H9 (cell line): ENCODE measurements around the gene NOTUM. TPM values are rescaled to one million over a fixed set of nuclear protein-coding genes. Genes with fewer than 3 reads are reported as not detected.

Experiments used
- DNase-seq: peaks from one replicate; pipeline ENCODE4 v3.0.0-alpha.2; 2017
- H2AFZ ChIP-seq: one replicate; pipeline ENCODE4 v1.6.1; 2013; ENCODE audit warnings: mild to moderate bottlenecking, low read length, control low read depth, moderate library complexity
- H2AK5ac ChIP-seq: 2 replicates; pipeline ENCODE4 v1.6.1; 2013; ENCODE audit warnings: low read length, control low read depth, mixed read lengths; ENCODE audit not compliant: insufficient read length
- H2BK120ac ChIP-seq: one replicate; pipeline ENCODE4 v1.6.1; 2013; ENCODE audit warnings: low read depth, mild to moderate bottlenecking, low read length, control low read depth, inconsistent platforms; ENCODE audit not compliant: poor library complexity, severe bottlenecking
- H2BK12ac ChIP-seq: 2 replicates; pipeline ENCODE4 v1.6.1; 2013; ENCODE audit warnings: low read length, control low read depth, mixed read lengths, low read depth; ENCODE audit not compliant: insufficient read length
- H2BK15ac ChIP-seq: 2 replicates; pipeline ENCODE4 v1.6.1; 2013; ENCODE audit warnings: low read depth, low read length, control low read depth
- H2BK20ac ChIP-seq: one replicate; pipeline ENCODE4 v1.6.1; 2013; ENCODE audit warnings: low read depth, mild to moderate bottlenecking, low read length, control low read depth, inconsistent platforms; ENCODE audit not compliant: poor library complexity, severe bottlenecking
- H2BK5ac ChIP-seq: 2 replicates; pipeline ENCODE4 v1.6.1; 2013; ENCODE audit warnings: low read length, control low read depth, mixed read lengths; ENCODE audit not compliant: insufficient read length
- H3K14ac ChIP-seq: 2 replicates; pipeline ENCODE4 v1.6.1; 2013; ENCODE audit warnings: low read length, control low read depth; ENCODE audit not compliant: insufficient read depth
- H3K18ac ChIP-seq: 2 replicates; pipeline ENCODE4 v1.6.1; 2013; ENCODE audit warnings: low read depth, mild to moderate bottlenecking, mixed read lengths, low read length, control low read depth; ENCODE audit not compliant: insufficient read length
- H3K23ac ChIP-seq: 2 replicates; pipeline ENCODE4 v1.6.1; 2013; ENCODE audit warnings: low read length, control low read depth, mixed read lengths, low read depth; ENCODE audit not compliant: insufficient read length
- H3K23me2 ChIP-seq: 2 replicates; pipeline ENCODE4 v1.6.1; 2013; ENCODE audit warnings: low read depth, mild to moderate bottlenecking, mixed read lengths, low read length, control low read depth; ENCODE audit not compliant: insufficient read length, poor library complexity, severe bottlenecking
- H3K27ac ChIP-seq: 2 replicates; pipeline ENCODE4 v1.5.1; 2013; ENCODE audit warnings: low read length, control low read depth, mixed read lengths, low read depth; ENCODE audit not compliant: insufficient read length
- H3K27me3 ChIP-seq: 2 replicates; pipeline ENCODE4 v1.6.1; 2013; ENCODE audit warnings: low read length, control low read depth, inconsistent platforms; ENCODE audit not compliant: insufficient read depth
- H3K4ac ChIP-seq: 2 replicates; pipeline ENCODE4 v1.6.1; 2013; ENCODE audit warnings: low read depth, mild to moderate bottlenecking, control low read depth, inconsistent platforms, low read length, moderate library complexity
- H3K4me1 ChIP-seq: 2 replicates; pipeline ENCODE4 v1.6.1; 2013; ENCODE audit warnings: low read length, control low read depth, inconsistent platforms; ENCODE audit not compliant: insufficient read depth
- H3K4me2 ChIP-seq: 2 replicates; pipeline ENCODE4 v1.6.1; 2013; ENCODE audit warnings: low read length, control low read depth, mixed read lengths; ENCODE audit not compliant: insufficient read length, insufficient read depth
- H3K56ac ChIP-seq: 2 replicates; pipeline ENCODE4 v1.6.1; 2013; ENCODE audit warnings: low read depth, mild to moderate bottlenecking, mixed read lengths, low read length, control low read depth; ENCODE audit not compliant: insufficient read length
- H3K79me1 ChIP-seq: 2 replicates; pipeline ENCODE4 v1.6.1; 2013; ENCODE audit warnings: low read depth, mild to moderate bottlenecking, moderate library complexity, low read length, control low read depth, inconsistent platforms; ENCODE audit not compliant: insufficient read depth, poor library complexity, severe bottlenecking
- H3K79me2 ChIP-seq: 2 replicates; pipeline ENCODE4 v1.6.1; 2013; ENCODE audit warnings: low read length, control low read depth, inconsistent platforms; ENCODE audit not compliant: insufficient read depth
- H3K9ac ChIP-seq: 2 replicates; pipeline ENCODE4 v1.6.1; 2013; ENCODE audit warnings: low read length, control low read depth, mixed read lengths; ENCODE audit not compliant: insufficient read length; ENCODE audit errors: extremely low read depth
- H3K9me3 ChIP-seq: one replicate; pipeline ENCODE4 v1.6.1; 2013; ENCODE audit warnings: low read depth, low read length, inconsistent platforms; ENCODE audit not compliant: control insufficient read depth
- H3T11ph ChIP-seq: one replicate; pipeline ENCODE4 v1.6.1; 2013; ENCODE audit warnings: mild to moderate bottlenecking, low read length, control low read depth, inconsistent platforms
- H4K20me1 ChIP-seq: one replicate; pipeline ENCODE4 v1.6.1; 2013; ENCODE audit not compliant: control insufficient read depth, insufficient read length, insufficient read depth
- H4K5ac ChIP-seq: 2 replicates; pipeline ENCODE4 v1.6.1; 2013; ENCODE audit warnings: low read depth, mild to moderate bottlenecking, mixed read lengths, low read length, control low read depth; ENCODE audit not compliant: insufficient read length
- H4K8ac ChIP-seq: replicated peaks from 2 replicates; pipeline ENCODE4 v1.6.1; 2013; ENCODE audit warnings: low read length, control low read depth, mixed read lengths, low read depth; ENCODE audit not compliant: insufficient read length
- H4K91ac ChIP-seq: 2 replicates; pipeline ENCODE4 v1.6.1; 2013; ENCODE audit warnings: low read depth, mild to moderate bottlenecking, moderate library complexity, mixed read lengths, low read length, control low read depth; ENCODE audit not compliant: insufficient read length
- H3K27ac Mint-ChIP-seq, 3 experiments: 2 replicates in 2 of 3; 3 replicates in 1 of 3; pipeline ENCODE4 v1.8.0; 2020 to 2021; ENCODE audit warnings: mixed read lengths in 3 of 3, mild to moderate bottlenecking in 1 of 3, moderate library complexity in 1 of 3
- H3K27me3 Mint-ChIP-seq: 2 replicates; pipeline ENCODE4 v1.8.0; 2021; ENCODE audit warnings: low read depth, mild to moderate bottlenecking, moderate library complexity, mixed read lengths
- H3K36me3 Mint-ChIP-seq, 3 experiments: 2 replicates in 2 of 3; 3 replicates in 1 of 3; pipeline ENCODE4 v1.8.0; 2020 to 2021; ENCODE audit warnings: low read depth in 3 of 3, mixed read lengths in 3 of 3; ENCODE audit not compliant: insufficient read depth in 1 of 3
- H3K4me1 Mint-ChIP-seq, 2 experiments: 2 replicates each; pipeline ENCODE4 v1.8.0; 2020; ENCODE audit warnings: mixed read lengths in 2 of 2
- H3K4me3 Mint-ChIP-seq, 2 experiments: 2 replicates in 1 of 2; 3 replicates in 1 of 2; pipeline ENCODE4 v1.8.0; 2020 to 2021; ENCODE audit warnings: mild to moderate bottlenecking in 2 of 2, mixed read lengths in 2 of 2, moderate library complexity in 1 of 2
- H3K9me3 Mint-ChIP-seq, 2 experiments: 2 replicates in 1 of 2; 3 replicates in 1 of 2; pipeline ENCODE4 v1.8.0; 2020; ENCODE audit warnings: mild to moderate bottlenecking in 2 of 2, mixed read lengths in 2 of 2, moderate library complexity in 1 of 2
- WGBS: extraction: QIAGEN DNeasy Blood & Tissue Kit; methylation state at CpG from one replicate; pipeline ENCODE4 v1.1.7; 2013; ENCODE audit warnings: missing lambda C conversion rate, low lambda C conversion rate, mixed read lengths; ENCODE audit not compliant: insufficient read length; ENCODE audit errors: extremely low coverage; 5-methylcytosine and 5-hydroxymethylcytosine counted together
- total RNA-seq: library from RNA; stranded (reverse); gene quantifications from 2 replicates; pipeline ENCODE4 v1.2.1, GENCODE V29; 2021
- TF ChIP-seq, protein P1 (sequence below): fragments of 200-600 bp; sonication (generic); conservative IDR thresholded peaks from 3 replicates; pipeline ENCODE4 v1.8.0; 2021; ENCODE audit warnings: antibody characterized with exemption, mild to moderate bottlenecking

The NOTUM gene
- total RNA-seq, 1 experiment from 2014 or later = 2.1 TPM

DNA sequence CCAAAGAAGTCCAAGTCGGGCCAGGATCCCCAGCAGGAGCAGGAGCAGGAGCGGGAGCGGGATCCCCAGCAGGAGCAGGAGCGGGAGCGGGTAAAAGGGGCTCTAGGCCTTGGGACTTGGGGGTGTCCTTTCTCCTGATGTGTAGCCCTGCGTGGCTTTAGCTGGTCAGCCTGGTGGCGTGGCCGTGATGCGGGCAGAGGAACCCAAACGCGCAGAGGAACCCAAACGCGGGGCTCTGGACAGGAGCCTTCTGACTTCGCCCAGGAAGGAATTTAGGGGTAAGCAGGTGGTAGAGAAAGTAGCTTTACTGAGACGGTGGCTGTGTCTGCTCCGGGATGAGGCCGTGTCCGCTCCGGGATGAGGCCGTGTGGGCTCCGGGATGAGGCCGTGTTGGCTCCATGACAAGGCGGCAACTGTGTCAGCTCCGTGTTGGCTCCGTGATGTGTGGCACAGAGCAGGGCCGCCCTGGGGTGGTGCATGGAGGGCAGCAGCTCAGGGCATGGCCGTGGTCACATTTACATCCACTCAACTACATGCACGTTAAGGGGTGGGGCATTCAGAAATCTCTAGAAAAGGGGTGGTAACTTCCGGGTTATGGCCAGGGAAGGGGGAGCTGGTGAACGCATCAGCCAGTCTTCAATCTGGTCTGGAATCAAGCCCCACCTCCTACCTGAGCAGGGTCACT is 35.9 kb upstream of the NOTUM start:
- H3K79me1 ChIP-seq = no peaks in the 10 kb centered on the region
- no peak overlapping the region for H3K18ac ChIP-seq
- H3K4me1 ChIP-seq = no peaks in the 10 kb centered on the region; the same call in 1 of the 2 replicates
- WGBS = no CpG with 5 or more reads among the region's 30 CpGs
- no peak overlapping the region for H2BK20ac ChIP-seq
- H3T11ph ChIP-seq = no peak overlapping the region
- H3K79me2 ChIP-seq = no peaks in the 10 kb centered on the region
- H3K4ac ChIP-seq = no peak overlapping the region
- H2AFZ ChIP-seq = no peak overlapping the region
- TF ChIP-seq, protein P1, sequence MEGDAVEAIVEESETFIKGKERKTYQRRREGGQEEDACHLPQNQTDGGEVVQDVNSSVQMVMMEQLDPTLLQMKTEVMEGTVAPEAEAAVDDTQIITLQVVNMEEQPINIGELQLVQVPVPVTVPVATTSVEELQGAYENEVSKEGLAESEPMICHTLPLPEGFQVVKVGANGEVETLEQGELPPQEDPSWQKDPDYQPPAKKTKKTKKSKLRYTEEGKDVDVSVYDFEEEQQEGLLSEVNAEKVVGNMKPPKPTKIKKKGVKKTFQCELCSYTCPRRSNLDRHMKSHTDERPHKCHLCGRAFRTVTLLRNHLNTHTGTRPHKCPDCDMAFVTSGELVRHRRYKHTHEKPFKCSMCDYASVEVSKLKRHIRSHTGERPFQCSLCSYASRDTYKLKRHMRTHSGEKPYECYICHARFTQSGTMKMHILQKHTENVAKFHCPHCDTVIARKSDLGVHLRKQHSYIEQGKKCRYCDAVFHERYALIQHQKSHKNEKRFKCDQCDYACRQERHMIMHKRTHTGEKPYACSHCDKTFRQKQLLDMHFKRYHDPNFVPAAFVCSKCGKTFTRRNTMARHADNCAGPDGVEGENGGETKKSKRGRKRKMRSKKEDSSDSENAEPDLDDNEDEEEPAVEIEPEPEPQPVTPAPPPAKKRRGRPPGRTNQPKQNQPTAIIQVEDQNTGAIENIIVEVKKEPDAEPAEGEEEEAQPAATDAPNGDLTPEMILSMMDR = no peak
- Mint-ChIP-seq H3K27ac (peak overlapping the region; percentile 49 to 87 (median 55); a peak in 2 of 7 replicates), H3K36me3 (peaks cover 0 to 9% (median 9%) of the 10 kb centered on the region in 3 experiments; a peak in 6 of 7 replicates), H3K27me3 (no peaks in the 10 kb centered on the region), H3K4me3 (no peak overlapping the region), H3K9me3 (no peaks in the 10 kb centered on the region), H3K4me1 (peaks cover 8 to 20% of the 10 kb centered on the region in 2 experiments)
- no peak overlapping the region for H3K4me2 ChIP-seq
- DNase-seq = no peak
- H3K23ac ChIP-seq = no peak overlapping the region
- no peaks in the 10 kb centered on the region for H4K20me1 ChIP-seq
- H2AK5ac ChIP-seq = no peak overlapping the region
- no peak overlapping the region for H4K8ac ChIP-seq
- no peak overlapping the region for H3K14ac ChIP-seq
- no peak overlapping the region for H2BK12ac ChIP-seq
- H2BK120ac ChIP-seq = no peak overlapping the region
- no peak overlapping the region for H2BK15ac ChIP-seq
- H3K9ac ChIP-seq = no peak overlapping the region
- no peaks in the 10 kb centered on the region for H3K27me3 ChIP-seq
- H3K27ac ChIP-seq = no peak overlapping the region
- no peak overlapping the region for H4K5ac ChIP-seq
- no peak overlapping the region for H3K56ac ChIP-seq
- H2BK5ac ChIP-seq = no peak overlapping the region
- H3K9me3 ChIP-seq = no peaks in the 10 kb centered on the region
- H3K23me2 ChIP-seq = no peaks in the 10 kb centered on the region
- H4K91ac ChIP-seq = no peak overlapping the region
